MCF 10A (cell line): ENCODE results near the gene ADGRG2. TPM values are rescaled to one million over a fixed set of nuclear protein-coding genes. Genes with fewer than 3 reads are reported as not detected.

Source experiments
- BruUV-seq: library from RNA; stranded (reverse); fragments of 400-500 nt; replicated peaks from 2 replicates; lab custom pipeline; 2021; lab: Mats Ljungman, UMichigan
- CTCF ChIA-PET: fragments of 300-600 bp; sonication (Branson Sonifier 250); formaldehyde crosslinking; extraction: SDS; loops from one replicate; lab custom pipeline; 2021; ENCODE audit warnings: antibody characterized with exemption, inconsistent platforms; lab: Yijun Ruan, JAX
- POLR2A ChIA-PET: fragments of 300-600, 350-650 bp; sonication (Branson Sonifier 250); formaldehyde crosslinking; extraction: SDS; loops from one replicate; lab custom pipeline; 2020; ENCODE audit warnings: antibody characterized with exemption, inconsistent platforms; lab: Yijun Ruan, JAX
- DNase-seq: peaks from one replicate; pipeline ENCODE4 v3.0.0-alpha.2; 2018; ENCODE audit not compliant: unreplicated experiment
- H3K27ac Mint-ChIP-seq: one replicate; pipeline ENCODE4 v1.8.0; 2022; ENCODE audit warnings: mild to moderate bottlenecking, low read depth, mixed read lengths; ENCODE audit not compliant: unreplicated experiment
- H3K27me3 Mint-ChIP-seq: one replicate; pipeline ENCODE4 v1.8.0; 2022; ENCODE audit warnings: mixed read lengths; ENCODE audit not compliant: insufficient read depth, unreplicated experiment
- H3K36me3 Mint-ChIP-seq: one replicate; pipeline ENCODE4 v1.8.0; 2022; ENCODE audit warnings: mild to moderate bottlenecking, moderate library complexity, mixed read lengths; ENCODE audit not compliant: insufficient read depth, unreplicated experiment
- H3K4me1 Mint-ChIP-seq: one replicate; pipeline ENCODE4 v1.8.0; 2022; ENCODE audit warnings: mixed read lengths; ENCODE audit not compliant: insufficient read depth, unreplicated experiment
- H3K4me3 Mint-ChIP-seq: one replicate; pipeline ENCODE4 v1.8.0; 2022; ENCODE audit warnings: mild to moderate bottlenecking, moderate library complexity, mixed read lengths; ENCODE audit not compliant: unreplicated experiment
- H3K9me3 Mint-ChIP-seq: one replicate; pipeline ENCODE4 v1.8.0; 2022; ENCODE audit warnings: mixed read lengths; ENCODE audit not compliant: unreplicated experiment
- CTCF ChIP-seq: fragments of 200-600 bp; IDR thresholded peaks from one replicate; pipeline ENCODE4 v1.8.0; 2022; ENCODE audit warnings: antibody characterized with exemption, mild to moderate bottlenecking; ENCODE audit not compliant: unreplicated experiment
- intact Hi-C: fragments of 100-400 bp; cut with micrococcal nuclease; formaldehyde crosslinking; loops from 2 replicates; pipeline ENCODE4 v1.14.1; 2022
- total RNA-seq: library from RNA; stranded (reverse); gene quantifications from 2 replicates; pipeline ENCODE4 v1.2.3, GENCODE V29; 2022

Gene ADGRG2
- total RNA-seq, 1 experiment from 2014 or later: 6.4 TPM

GRCh38 chrX:18941896-18942295 lies 180.4 kb downstream of the ADGRG2 start:
- BruUV-seq: no TSS peak
- Mint-ChIP-seq H3K4me3 (no peak overlapping the region), H3K9me3 (no peaks in the 10 kb centered on the region), H3K36me3 (peaks cover 19% of the 10 kb centered on the region), H3K27me3 (no peaks in the 10 kb centered on the region), H3K4me1 (peaks cover 5% of the 10 kb centered on the region), H3K27ac (no peak overlapping the region)
- TF ChIP-seq CTCF: no peak
- no peak for DNase-seq
- ChIA-PET CTCF (interaction anchor here (0.7 to 1.1 kb wide), 4 partner anchors 9 to 532 kb away, joined by 3 read pairs; no protein-coding TSS in a partner anchor), POLR2A (no interaction called here)
- intact Hi-C loops: no loop called here

Other genes starting within 250 kb of the ADGRG2 start
- gene PHKA2, start 138.4 kb downstream of the ADGRG2 start, total RNA-seq: 17.9 and 18.1 TPM in 2 replicates
- gene PDHA1, start 221.5 kb upstream of the ADGRG2 start, total RNA-seq: 177 and 220 TPM in 2 replicates